Breast epithelium (tissue), 4 donors: Measurements from ENCODE around the gene TTC38. TPM values are rescaled to one million over a fixed set of nuclear protein-coding genes. Genes with fewer than 3 reads are reported as not detected.

ENCODE experiments used
- DNase-seq, 2 donors: peaks; one replicate each; pipeline ENCODE4 v3.0.0-alpha.2; 2019; ENCODE audit warnings: low spot score in 2 of 2
- H3K27ac ChIP-seq, 2 donors: fragments of 200-600 bp; sonication (generic) in 1 of 2; one replicate each; pipeline ENCODE4 v1.5.1; 2016 to 2019; ENCODE audit warnings: mild to moderate bottlenecking in 1 of 2
- H3K27me3 ChIP-seq, 2 donors: fragments of 200-600 bp; sonication (generic) in 1 of 2; one replicate each; pipeline versions ENCODE4 v1.5.1 to v1.6.0; 2017 to 2019; ENCODE audit warnings: control low read depth in 1 of 2, mild to moderate bottlenecking in 1 of 2
- H3K36me3 ChIP-seq: fragments of 200-600 bp; one replicate; pipeline ENCODE4 v1.5.1; 2019
- H3K4me1 ChIP-seq, 2 donors: fragments of 200-600 bp; sonication (generic); one replicate each; pipeline ENCODE4 v1.5.1; 2016 to 2019; ENCODE audit warnings: control low read depth in 1 of 2
- H3K4me3 ChIP-seq, 3 donors: fragments of 200-600 bp; sonication (generic); 1 replicate in 2 of 3; 2 replicates in 1 of 3; pipeline ENCODE4 v1.5.1; 2016 to 2019; ENCODE audit warnings: mild to moderate bottlenecking in 3 of 3, moderate library complexity in 2 of 3
- H3K9me3 ChIP-seq, 2 donors: fragments of 200-600 bp; sonication (generic) in 1 of 2; one replicate each; pipeline ENCODE4 v1.5.1; 2016 to 2019; ENCODE audit warnings: control low read depth in 1 of 2
- POLR2A ChIP-seq: fragments of 450-650 bp; IDR thresholded peaks from one replicate; pipeline ENCODE4 v1.6.1; 2016; ENCODE audit warnings: antibody characterized with exemption, mild to moderate bottlenecking, moderate library complexity
- POLR2AphosphoS5 ChIP-seq, 3 donors: sonication (generic); formaldehyde crosslinking; IDR thresholded peaks; one replicate each; pipeline ENCODE4 v1.6.1; 2017; ENCODE audit warnings: antibody characterized with exemption in 3 of 3
- intact Hi-C: fragments of 100-400 bp; cut with DNase I; formaldehyde crosslinking; loops from one replicate; pipeline ENCODE4 v1.15.1; 2023; ENCODE audit warnings: low total_unique reads
- total RNA-seq, 3 donors: library from RNA; depleted of rRNA; stranded (reverse); fragments of >200 nt; gene quantifications; one replicate each; pipeline ENCODE4 v1.1.0, GENCODE V29; 2016
- TF ChIP-seq, protein P1 (sequence below), 3 donors: fragments of 450-650 bp; IDR thresholded peaks; one replicate each; pipeline ENCODE4 v1.5.1; 2016 to 2017; ENCODE audit warnings: antibody characterized with exemption in 3 of 3, mild to moderate bottlenecking in 3 of 3, moderate library complexity in 3 of 3

The TTC38 gene
- total RNA-seq, 3 donors from 2014 or later = 55.6 to 115 (median 82.3) TPM

DNA sequence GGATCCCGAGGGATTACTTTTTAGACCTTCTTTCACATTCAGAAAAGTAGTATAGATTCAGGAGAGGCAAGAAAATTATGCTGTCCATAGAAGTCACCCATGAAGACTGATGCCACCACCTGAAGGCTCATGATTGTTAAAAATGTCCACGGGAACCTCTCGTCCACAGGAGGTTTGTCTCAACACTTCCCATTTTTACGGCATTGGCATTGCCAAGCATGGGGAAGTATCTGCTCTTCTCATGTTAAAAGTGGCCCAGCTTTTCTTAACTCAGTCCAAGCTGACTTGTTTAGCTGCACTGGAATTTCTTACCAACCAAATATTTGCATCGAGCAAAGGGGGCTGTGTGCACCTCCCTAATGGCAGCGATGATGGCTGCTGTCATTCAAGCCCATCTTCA, 27.3 kb upstream of the TTC38 start:
- H3K4me1 ChIP-seq = no peaks in the 10 kb centered on the region
- no peak overlapping the region for H3K27ac ChIP-seq
- intact Hi-C loops = no loop called here
- no peaks in the 10 kb centered on the region for H3K36me3 ChIP-seq
- no peak for DNase-seq
- no peaks in the 10 kb centered on the region for H3K27me3 ChIP-seq
- H3K9me3 ChIP-seq = no peaks in the 10 kb centered on the region
- TF ChIP-seq, protein P1, sequence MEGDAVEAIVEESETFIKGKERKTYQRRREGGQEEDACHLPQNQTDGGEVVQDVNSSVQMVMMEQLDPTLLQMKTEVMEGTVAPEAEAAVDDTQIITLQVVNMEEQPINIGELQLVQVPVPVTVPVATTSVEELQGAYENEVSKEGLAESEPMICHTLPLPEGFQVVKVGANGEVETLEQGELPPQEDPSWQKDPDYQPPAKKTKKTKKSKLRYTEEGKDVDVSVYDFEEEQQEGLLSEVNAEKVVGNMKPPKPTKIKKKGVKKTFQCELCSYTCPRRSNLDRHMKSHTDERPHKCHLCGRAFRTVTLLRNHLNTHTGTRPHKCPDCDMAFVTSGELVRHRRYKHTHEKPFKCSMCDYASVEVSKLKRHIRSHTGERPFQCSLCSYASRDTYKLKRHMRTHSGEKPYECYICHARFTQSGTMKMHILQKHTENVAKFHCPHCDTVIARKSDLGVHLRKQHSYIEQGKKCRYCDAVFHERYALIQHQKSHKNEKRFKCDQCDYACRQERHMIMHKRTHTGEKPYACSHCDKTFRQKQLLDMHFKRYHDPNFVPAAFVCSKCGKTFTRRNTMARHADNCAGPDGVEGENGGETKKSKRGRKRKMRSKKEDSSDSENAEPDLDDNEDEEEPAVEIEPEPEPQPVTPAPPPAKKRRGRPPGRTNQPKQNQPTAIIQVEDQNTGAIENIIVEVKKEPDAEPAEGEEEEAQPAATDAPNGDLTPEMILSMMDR (IDR thresholded peaks at IDR 0.05) = no peak
- no peak for TF ChIP-seq POLR2AphosphoS5 (IDR thresholded peaks at IDR 0.05)
- TF ChIP-seq POLR2A = no peak
- no peak overlapping the region for H3K4me3 ChIP-seq

DNA sequence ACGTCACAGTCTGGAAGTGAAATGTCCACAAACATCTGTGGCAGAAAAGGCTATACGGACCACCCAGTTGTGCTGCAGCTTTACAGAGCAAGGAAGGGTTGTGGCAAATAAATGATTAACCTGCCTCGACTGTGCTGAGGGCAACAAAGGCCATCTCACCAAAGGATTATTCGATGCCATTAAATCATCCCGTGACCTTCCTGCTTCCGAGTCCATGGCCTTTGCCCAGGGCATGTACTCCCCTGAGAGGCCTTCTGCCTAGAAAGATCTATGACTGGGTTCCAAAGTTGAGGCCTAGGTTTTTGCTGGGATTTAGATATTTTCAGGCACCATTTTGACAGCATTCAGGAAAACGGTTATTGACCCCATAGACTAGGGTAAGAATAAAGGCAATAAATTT, 26.9 kb upstream of the TTC38 start:
- H3K36me3 ChIP-seq = no peaks in the 10 kb centered on the region
- intact Hi-C loops = no loop called here
- no peak for DNase-seq
- no peak overlapping the region for H3K27ac ChIP-seq
- no peaks in the 10 kb centered on the region for H3K4me1 ChIP-seq
- no peak overlapping the region for H3K4me3 ChIP-seq
- TF ChIP-seq, protein P1 (IDR thresholded peaks at IDR 0.05) = no peak
- TF ChIP-seq POLR2AphosphoS5 (IDR thresholded peaks at IDR 0.05) (no peak), POLR2A (no peak)
- H3K9me3 ChIP-seq = no peaks in the 10 kb centered on the region
- H3K27me3 ChIP-seq = no peaks in the 10 kb centered on the region

DNA sequence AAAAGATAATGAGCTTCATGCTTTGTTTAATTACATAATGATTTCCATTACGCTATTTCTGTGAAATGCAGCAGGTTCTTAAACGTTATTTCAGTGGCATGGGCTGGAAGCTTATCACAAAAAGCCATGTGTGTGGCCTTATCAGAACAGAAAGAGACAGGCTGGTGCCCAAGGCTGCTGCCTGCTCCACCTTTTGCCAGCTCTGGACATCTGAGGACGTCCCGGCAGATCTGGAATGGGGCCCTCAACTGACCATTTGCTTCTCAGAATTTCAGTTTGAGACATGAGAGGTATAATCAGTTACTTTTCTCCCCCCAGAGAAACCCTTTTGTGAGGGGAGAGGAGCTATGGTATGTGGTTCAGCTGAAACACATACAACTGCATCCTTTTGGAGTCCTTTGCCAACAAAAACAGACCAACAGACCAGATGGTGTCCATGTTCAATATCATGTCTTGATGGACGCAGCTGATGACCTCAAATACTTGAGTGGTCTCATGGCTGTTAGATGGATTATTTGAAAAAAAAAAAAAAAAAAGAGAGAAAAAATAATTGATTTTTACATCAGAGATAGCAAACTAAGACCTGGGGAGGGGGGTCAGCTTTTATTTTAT, 26.3 kb upstream of the TTC38 start:
- intact Hi-C loops = no loop called here
- TF ChIP-seq POLR2AphosphoS5 (IDR thresholded peaks at IDR 0.05) = no peak
- TF ChIP-seq POLR2A = no peak
- TF ChIP-seq, protein P1 (IDR thresholded peaks at IDR 0.05) = no peak

DNA sequence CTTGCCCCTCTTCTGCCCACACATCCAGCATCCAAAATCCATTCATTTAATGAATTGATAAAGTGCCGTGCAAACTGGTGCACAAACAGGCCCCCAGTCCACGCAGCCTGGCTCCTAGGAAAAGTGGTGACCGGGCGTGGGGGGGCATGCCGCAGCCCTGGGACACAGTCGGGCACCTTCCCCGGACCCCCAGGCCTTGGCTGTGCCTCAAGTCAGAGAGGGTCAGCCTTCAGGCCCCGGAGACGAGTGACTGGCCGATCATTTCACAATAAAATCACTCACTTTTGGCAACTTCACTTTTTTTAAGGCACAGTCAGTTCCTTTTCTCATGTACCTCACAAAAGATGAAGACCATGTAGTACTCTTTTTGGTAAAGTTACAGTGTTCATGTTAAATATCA, 25.7 kb upstream of the TTC38 start:
- intact Hi-C loops = no loop called here
- DNase-seq = no peak
- Histone ChIP-seq H3K4me1 (no peaks in the 10 kb centered on the region), H3K4me3 (no peak overlapping the region), H3K27ac (no peak overlapping the region), H3K27me3 (no peaks in the 10 kb centered on the region), H3K36me3 (no peaks in the 10 kb centered on the region), H3K9me3 (no peaks in the 10 kb centered on the region)
- TF ChIP-seq, protein P1 (IDR thresholded peaks at IDR 0.05) = no peak
- no peak for TF ChIP-seq POLR2AphosphoS5 (IDR thresholded peaks at IDR 0.05)
- no peak for TF ChIP-seq POLR2A

More for the DNA sequence above, 26.3 kb upstream of the TTC38 start:
- Histone ChIP-seq H3K36me3 (no peaks in the 10 kb centered on the region), H3K27me3 (no peaks in the 10 kb centered on the region), H3K4me1 (no peaks in the 10 kb centered on the region), H3K9me3 (no peaks in the 10 kb centered on the region), H3K27ac (no peak overlapping the region), H3K4me3 (no peak overlapping the region)
- DNase-seq = no peak

DNA sequence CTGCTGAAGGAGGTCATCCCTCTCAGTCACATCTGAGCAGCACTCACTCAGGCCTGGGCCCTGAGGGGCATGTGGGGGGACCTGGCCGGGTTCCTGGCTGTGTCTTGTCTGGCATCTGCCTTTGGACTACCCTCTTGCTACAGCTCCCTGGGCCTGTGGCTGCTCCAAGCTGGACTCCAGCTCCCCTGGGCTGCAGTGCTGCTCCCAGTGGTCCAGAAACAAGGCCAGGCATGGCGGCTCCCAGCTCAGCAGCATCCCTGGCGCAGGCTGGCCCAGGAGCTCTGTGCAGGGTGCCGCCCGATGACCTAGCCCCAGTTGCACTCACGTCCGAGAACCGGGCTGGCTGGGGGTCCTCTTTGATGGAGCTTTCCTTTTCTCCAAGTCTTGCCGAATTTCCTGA, 23.0 kb upstream of the TTC38 start:
- H3K4me1 ChIP-seq = peaks cover 0 to 5% of the 10 kb centered on the region in 2 donors
- no peak for DNase-seq
- H3K27ac ChIP-seq = no peak overlapping the region
- intact Hi-C loops = no loop called here
- TF ChIP-seq POLR2AphosphoS5 (IDR thresholded peaks at IDR 0.05) = no peak
- TF ChIP-seq POLR2A = no peak
- TF ChIP-seq, protein P1 (IDR thresholded peaks at IDR 0.05) = no peak
- H3K36me3 ChIP-seq = no peaks in the 10 kb centered on the region
- H3K9me3 ChIP-seq = no peaks in the 10 kb centered on the region
- H3K4me3 ChIP-seq = no peak overlapping the region
- H3K27me3 ChIP-seq = no peaks in the 10 kb centered on the region
